ENCODE data around the gene CFAP74. TPM values are rescaled to one million over a fixed set of nuclear protein-coding genes. Genes with fewer than 3 reads are reported as not detected.

CFAP74 gene
- total and polyA plus RNA-seq, 2 of the 13 experiments (the other 11 are each of a cell fraction or from before 2014, with no cell fraction given), result 0.27 to 0.62 TPM

DNA sequence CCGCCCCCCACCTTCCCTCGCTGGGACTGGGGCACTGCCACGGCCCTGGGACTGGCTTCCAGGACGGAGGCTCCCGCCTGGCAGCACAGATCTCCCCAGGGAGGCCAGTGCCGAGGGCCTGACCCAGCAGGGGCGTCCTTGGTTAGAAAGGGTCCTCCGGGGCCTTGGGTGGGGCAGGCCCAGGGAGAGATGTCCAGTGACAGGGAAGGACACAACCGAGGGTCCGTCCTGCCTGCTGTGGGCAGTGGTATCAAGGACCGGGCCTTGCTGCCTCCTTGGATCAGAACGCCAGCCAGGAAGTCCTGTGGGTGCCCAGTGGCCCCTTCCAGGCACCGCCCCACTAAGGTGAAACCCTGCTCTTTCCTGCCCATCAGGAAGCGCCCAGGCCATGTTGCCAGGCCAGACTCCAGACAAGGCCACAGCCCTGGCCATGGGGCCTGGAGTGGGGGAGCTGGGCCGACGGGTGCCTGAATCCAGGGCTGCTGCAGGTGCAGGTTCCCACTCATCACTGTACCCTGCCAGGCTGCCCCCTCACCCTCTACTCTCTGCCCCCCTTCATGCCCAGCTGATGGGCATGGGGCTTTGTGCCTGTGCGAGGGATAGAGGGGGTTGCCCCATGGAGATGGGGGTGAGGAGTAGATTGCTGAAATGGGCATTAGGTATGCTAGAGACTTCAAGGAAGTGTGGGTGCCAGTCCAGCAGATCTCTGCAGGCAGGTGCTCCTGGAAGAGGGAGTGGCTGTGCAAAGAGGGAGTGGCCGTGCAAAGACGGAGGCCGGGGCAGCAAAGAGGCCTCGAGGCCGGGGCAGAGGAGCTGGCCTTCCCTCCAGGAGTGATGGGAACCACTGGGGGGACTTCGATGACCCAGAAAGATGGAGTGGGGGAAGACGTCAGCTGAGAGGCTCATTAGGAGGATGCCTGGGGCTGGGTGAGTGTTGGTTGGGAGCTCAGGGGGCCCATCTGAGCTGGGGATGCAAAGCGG lies 44.5 kb upstream of the CFAP74 start (continued):
- TF ChIP-seq ZMYM3 (CRISPR knock-in tag; IDR thresholded peaks at IDR 0.05) (no peak), ZNF569 (CRISPR knock-in tag; IDR thresholded peaks at IDR 0.05; ENCODE audit: borderline replicate concordance) (no peak), ISX (CRISPR knock-in tag; conservative IDR thresholded peaks at IDR 0.05) (no peak), ZNF343 (CRISPR knock-in tag; IDR thresholded peaks at IDR 0.05) (0 out of 2 replicates have a peak, but pooled peaks have one; percentile 18), HNRNPL (IDR thresholded peaks at IDR 0.05; ENCODE audit: low read depth, low read length) (peak; percentile 67; the same call in 1 of the 2 replicates), ZBTB37 (CRISPR knock-in tag; IDR thresholded peaks at IDR 0.05) (no peak), MAZ (IDR thresholded peaks at IDR 0.05; ENCODE audit: borderline replicate concordance, low read depth, low read length) (no peak), MAZ (CRISPR knock-in tag; IDR thresholded peaks at IDR 0.05; ENCODE audit: low read depth) (peak; percentile 39), ZNF616 (CRISPR knock-in tag; IDR thresholded peaks at IDR 0.05; ENCODE audit: low read depth) (peak; percentile 1), GMEB1 (CRISPR knock-in tag; IDR thresholded peaks at IDR 0.05; ENCODE audit: borderline replicate concordance) (no peak), YEATS4 (CRISPR knock-in tag; IDR thresholded peaks at IDR 0.05; ENCODE audit: borderline replicate concordance) (no peak), SPEN (CRISPR knock-in tag; IDR thresholded peaks at IDR 0.05; ENCODE audit: low read depth) (0 out of 2 replicates have a peak, but pooled peaks have one; percentile 28), POLR2AphosphoS2 (IDR thresholded peaks at IDR 0.05; ENCODE audit: low read depth, low read length) (no peak), GTF3A (CRISPR knock-in tag; conservative IDR thresholded peaks at IDR 0.05) (0 out of 2 replicates have a peak, but pooled peaks have one; percentile 39), SP4 (CRISPR knock-in tag; IDR thresholded peaks at IDR 0.05) (peak; percentile 29; the same call in 1 of the 2 replicates), GABPB1 (CRISPR knock-in tag; IDR thresholded peaks at IDR 0.05) (no peak), NONO (IDR thresholded peaks at IDR 0.05) (no peak), NONO (CRISPR knock-in tag; conservative IDR thresholded peaks at IDR 0.05) (no peak), ZNF552 (CRISPR knock-in tag; IDR thresholded peaks at IDR 0.05; ENCODE audit: borderline replicate concordance) (no peak), PITX1 (CRISPR knock-in tag; IDR thresholded peaks at IDR 0.05) (0 out of 2 replicates have a peak, but pooled peaks have one; percentile 10), SNAI1 (CRISPR knock-in tag; IDR thresholded peaks at IDR 0.05; ENCODE audit: borderline replicate concordance) (0 out of 2 replicates have a peak, but pooled peaks have one; percentile 1), ZNF558 (CRISPR knock-in tag; IDR thresholded peaks at IDR 0.05; ENCODE audit: borderline replicate concordance) (no peak), ZNF138 (CRISPR knock-in tag; IDR thresholded peaks at IDR 0.05; ENCODE audit: low read depth) (0 out of 2 replicates have a peak, but pooled peaks have one; percentile 14), MAF1 (CRISPR knock-in tag; IDR thresholded peaks at IDR 0.05; ENCODE audit: borderline replicate concordance) (no peak)
- TF ChIP-seq, protein P1, sequence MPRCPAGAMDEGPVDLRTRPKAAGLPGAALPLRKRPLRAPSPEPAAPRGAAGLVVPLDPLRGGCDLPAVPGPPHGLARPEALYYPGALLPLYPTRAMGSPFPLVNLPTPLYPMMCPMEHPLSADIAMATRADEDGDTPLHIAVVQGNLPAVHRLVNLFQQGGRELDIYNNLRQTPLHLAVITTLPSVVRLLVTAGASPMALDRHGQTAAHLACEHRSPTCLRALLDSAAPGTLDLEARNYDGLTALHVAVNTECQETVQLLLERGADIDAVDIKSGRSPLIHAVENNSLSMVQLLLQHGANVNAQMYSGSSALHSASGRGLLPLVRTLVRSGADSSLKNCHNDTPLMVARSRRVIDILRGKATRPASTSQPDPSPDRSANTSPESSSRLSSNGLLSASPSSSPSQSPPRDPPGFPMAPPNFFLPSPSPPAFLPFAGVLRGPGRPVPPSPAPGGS (CRISPR knock-in tag; IDR thresholded peaks at IDR 0.05), result 0 out of 2 replicates have a peak, but pooled peaks have one; percentile 2

All from HepG2 (cell line).